Neuronal stem cell (in vitro differentiated cells): ENCODE results near the gene TSPAN9. TPM values are rescaled to one million over a fixed set of nuclear protein-coding genes. Genes with fewer than 3 reads are reported as not detected.

Experiments
- DNase-seq: peaks from one replicate; pipeline ENCODE4 v3.0.0-alpha.2; 2013; ENCODE audit warnings: low spot score
- H2AFZ ChIP-seq: one replicate; pipeline ENCODE4 v1.6.1; 2013; ENCODE audit warnings: mild to moderate bottlenecking, low read length, inconsistent platforms
- H2AK5ac ChIP-seq: 2 replicates; pipeline ENCODE4 v1.6.1; 2013; ENCODE audit warnings: low read depth, mild to moderate bottlenecking, inconsistent platforms, low read length, moderate library complexity, mixed read lengths
- H2BK120ac ChIP-seq: 2 replicates; pipeline ENCODE4 v1.6.1; 2013; ENCODE audit warnings: low read depth, mild to moderate bottlenecking, inconsistent platforms, low read length, moderate library complexity, mixed read lengths
- H2BK12ac ChIP-seq: one replicate; pipeline ENCODE4 v1.6.1; 2013; ENCODE audit warnings: low read length, inconsistent platforms
- H2BK15ac ChIP-seq: 2 replicates; pipeline ENCODE4 v1.6.1; 2013; ENCODE audit warnings: mild to moderate bottlenecking, low read length, inconsistent platforms, mixed read lengths
- H2BK5ac ChIP-seq: one replicate; pipeline ENCODE4 v1.6.1; 2013; ENCODE audit warnings: inconsistent platforms, mild to moderate bottlenecking, low read length, moderate library complexity
- H3K14ac ChIP-seq: one replicate; pipeline ENCODE4 v1.6.1; 2013; ENCODE audit warnings: low read length, inconsistent platforms
- H3K18ac ChIP-seq: 2 replicates; pipeline ENCODE4 v1.6.1; 2013; ENCODE audit warnings: low read length, inconsistent platforms
- H3K23ac ChIP-seq: 2 replicates; pipeline ENCODE4 v1.6.1; 2013; ENCODE audit warnings: low read depth, mild to moderate bottlenecking, mixed read lengths, low read length, inconsistent platforms; ENCODE audit not compliant: poor library complexity
- H3K27ac ChIP-seq: replicated peaks from 3 replicates; pipeline ENCODE4 v1.5.1; 2013; ENCODE audit warnings: low read length, inconsistent platforms
- H3K27me3 ChIP-seq, 3 experiments: 2 replicates each; pipeline ENCODE4 v1.6.1; 2013; ENCODE audit warnings: low read length in 3 of 3, mild to moderate bottlenecking in 2 of 3, inconsistent platforms in 1 of 3, low read depth in 1 of 3, mixed read lengths in 1 of 3, moderate library complexity in 1 of 3; ENCODE audit not compliant: control insufficient read depth in 3 of 3, insufficient read depth in 3 of 3
- H3K36me3 ChIP-seq, 2 donors: replicated peaks in 1 of 2; 2 replicates each; pipeline ENCODE4 v1.6.1; 2013; ENCODE audit warnings: low read length in 2 of 2; ENCODE audit not compliant: control insufficient read depth in 2 of 2, insufficient read depth in 2 of 2
- H3K4ac ChIP-seq: 2 replicates; pipeline ENCODE4 v1.6.1; 2013; ENCODE audit warnings: inconsistent platforms, mild to moderate bottlenecking, low read length, moderate library complexity
- H3K4me1 ChIP-seq, 2 donors: 1 replicate in 1 of 2; 2 replicates in 1 of 2; pipeline ENCODE4 v1.6.1; 2013; ENCODE audit warnings: low read length in 2 of 2, low read depth in 1 of 2; ENCODE audit not compliant: control insufficient read depth in 2 of 2, insufficient read depth in 1 of 2
- H3K4me2 ChIP-seq: one replicate; pipeline ENCODE4 v1.6.1; 2013; ENCODE audit warnings: mild to moderate bottlenecking, low read length, inconsistent platforms; ENCODE audit not compliant: insufficient read depth, poor library complexity, severe bottlenecking
- H3K4me3 ChIP-seq, 2 donors: 2 replicates each; pipeline ENCODE4 v1.5.1; 2013; ENCODE audit warnings: low read length in 2 of 2, mild to moderate bottlenecking in 2 of 2, inconsistent platforms in 1 of 2, moderate library complexity in 1 of 2
- H3K79me1 ChIP-seq: one replicate; pipeline ENCODE4 v1.6.1; 2013; ENCODE audit warnings: low read depth, mild to moderate bottlenecking, inconsistent platforms, low read length, moderate library complexity
- H3K9ac ChIP-seq: one replicate; pipeline ENCODE4 v1.6.1; 2013; ENCODE audit warnings: mild to moderate bottlenecking, low read depth, low read length, inconsistent platforms; ENCODE audit not compliant: poor library complexity
- H3K9me3 ChIP-seq, 2 donors: replicated peaks in 1 of 2; 2 replicates each; pipeline versions ENCODE3 to v1.6.1; 2013; ENCODE audit warnings: low read length in 2 of 2, mild to moderate bottlenecking in 2 of 2, inconsistent platforms in 1 of 2, low read depth in 1 of 2, mixed read lengths in 1 of 2, moderate library complexity in 1 of 2; ENCODE audit not compliant: control insufficient read depth in 2 of 2, insufficient read depth in 1 of 2
- H4K8ac ChIP-seq: one replicate; pipeline ENCODE4 v1.6.1; 2013; ENCODE audit warnings: low read depth, mild to moderate bottlenecking, inconsistent platforms, low read length, moderate library complexity
- H4K91ac ChIP-seq: one replicate; pipeline ENCODE4 v1.6.1; 2013; ENCODE audit warnings: low read length, low read depth, mild to moderate bottlenecking, inconsistent platforms; ENCODE audit not compliant: poor library complexity
- WGBS, 2 donors: extraction: QIAGEN DNeasy Blood & Tissue Kit; methylation state at CpG; one replicate each; pipeline ENCODE4 v1.1.7; 2013; ENCODE audit warnings: missing lambda C conversion rate in 2 of 2, mixed read lengths in 1 of 2; ENCODE audit not compliant: insufficient read length in 2 of 2, insufficient replicate concordance in 1 of 2; ENCODE audit errors: extremely low coverage in 2 of 2; 5-methylcytosine and 5-hydroxymethylcytosine counted together
- polyA plus RNA-seq, 2 experiments: library from polyadenylated mRNA; stranded (reverse); fragments of 200-250 nt; gene quantifications; one replicate each; pipeline ENCODE4 v1.2.3, GENCODE V29; 2013

The TSPAN9 gene
- 12.5 TPM for polyA plus RNA-seq (2013, experiment 1 of 2)
- 12.5 TPM for polyA plus RNA-seq (2013, experiment 2 of 2)

GRCh38 chr12:3076730-3077571, at the start of gene TSPAN9:
Gene TSPAN9 (plus strand): TSS chr12:3077379. CDS start chr12:3201194, 123,815 bp downstream.
- H2BK12ac ChIP-seq, result no peak within 1 kb of the TSS
- peak within 1 kb of the TSS; percentile 59 to 91 for H3K4me3 ChIP-seq
- peak within 1 kb of the TSS; percentile 70 for H2AK5ac ChIP-seq
- peak within 1 kb of the TSS; percentile 94 for H3K18ac ChIP-seq
- H2BK15ac ChIP-seq, result peak within 1 kb of the TSS; percentile 69
- no peak within 1 kb of the TSS for H3K27ac ChIP-seq
- H3K36me3 ChIP-seq, result no peaks in the 10 kb centered on the region
- H2BK5ac ChIP-seq, result peak within 1 kb of the TSS; percentile 87
- H2AFZ ChIP-seq, result peak within 1 kb of the TSS; percentile 98
- peak within 1 kb of the TSS; percentile 93 for H3K4me2 ChIP-seq
- H3K4ac ChIP-seq, result peak within 1 kb of the TSS; percentile 13
- peaks cover 2% of the 10 kb centered on the region for H3K79me1 ChIP-seq
- no peaks in the 10 kb centered on the region for H3K9me3 ChIP-seq
- H4K91ac ChIP-seq, result no peak within 1 kb of the TSS
- peak within 1 kb of the TSS; percentile 89 for H3K9ac ChIP-seq
- no peak within 1 kb of the TSS for H4K8ac ChIP-seq
- H3K14ac ChIP-seq, result peak within 1 kb of the TSS; percentile 96
- DNase-seq, result peak; percentile 71
- H2BK120ac ChIP-seq, result no peak within 1 kb of the TSS
- no CpG with 5 or more reads among the region's 95 CpGs for WGBS, 2 donors
- peaks cover 0 to 10% (median 4%) of the 10 kb centered on the region in 3 experiments for H3K27me3 ChIP-seq
- H3K4me1 ChIP-seq, result peaks cover 3 to 6% of the 10 kb centered on the region in 2 donors
- peak within 1 kb of the TSS; percentile 83 for H3K23ac ChIP-seq

GRCh38 chr12:3028108-3028507, 49.1 kb upstream of the TSPAN9 start:
- H3K4ac ChIP-seq, result no peak overlapping the region
- no peak for DNase-seq
- no peak overlapping the region for H2AFZ ChIP-seq
- no peak overlapping the region for H3K4me3 ChIP-seq
- H2AK5ac ChIP-seq, result no peak overlapping the region
- WGBS, 2 donors, result no CpG with 5 or more reads among the region's 7 CpGs
- H3K27me3 ChIP-seq, result no peaks in the 10 kb centered on the region
- H2BK12ac ChIP-seq, result no peak overlapping the region
- H3K9ac ChIP-seq, result no peak overlapping the region
- no peak overlapping the region for H3K4me2 ChIP-seq
- H2BK15ac ChIP-seq, result no peak overlapping the region
- no peak overlapping the region for H2BK120ac ChIP-seq
- no peak overlapping the region for H3K18ac ChIP-seq
- H3K23ac ChIP-seq, result no peak overlapping the region
- no peak overlapping the region for H3K14ac ChIP-seq
- H3K9me3 ChIP-seq, result no peaks in the 10 kb centered on the region
- no peak overlapping the region for H2BK5ac ChIP-seq
- H3K36me3 ChIP-seq, result peaks cover 2 to 71% of the 10 kb centered on the region in 2 donors
- no peak overlapping the region for H4K91ac ChIP-seq
- peaks cover under 1 to 5% of the 10 kb centered on the region in 2 donors for H3K4me1 ChIP-seq
- H4K8ac ChIP-seq, result no peak overlapping the region
- H3K27ac ChIP-seq, result no peak overlapping the region
- no peaks in the 10 kb centered on the region for H3K79me1 ChIP-seq

GRCh38 chr12:3030821-3031429, 46.3 kb upstream of the TSPAN9 start:
- Histone ChIP-seq H3K9ac (no peak overlapping the region), H3K4me1 (peaks cover 8 to 19% of the 10 kb centered on the region in 2 donors), H3K4ac (no peak overlapping the region), H3K79me1 (no peaks in the 10 kb centered on the region), H3K23ac (no peak overlapping the region), H2AFZ (no peak overlapping the region), H2AK5ac (no peak overlapping the region), H3K27me3 (no peaks in the 10 kb centered on the region), H3K36me3 (peaks cover 2 to 51% of the 10 kb centered on the region in 2 donors), H2BK120ac (no peak overlapping the region), H3K18ac (no peak overlapping the region), H3K14ac (no peak overlapping the region), H4K91ac (no peak overlapping the region), H3K9me3 (no peaks in the 10 kb centered on the region), H3K4me2 (no peak overlapping the region), H2BK15ac (no peak overlapping the region), H3K27ac (no peak overlapping the region), H3K4me3 (no peak overlapping the region), H4K8ac (no peak overlapping the region), H2BK5ac (peak overlapping the region; percentile 10), H2BK12ac (no peak overlapping the region)
- DNase-seq, result no peak
- no CpG with 5 or more reads among the region's 21 CpGs for WGBS, 2 donors

- Histone ChIP-seq H3K9me3 (no peaks in the 10 kb centered on the region), H3K9ac (no peak overlapping the region), H4K91ac (no peak overlapping the region), H2BK15ac (no peak overlapping the region), H2BK5ac (no peak overlapping the region), H3K4me3 (no peak overlapping the region), H2AK5ac (no peak overlapping the region), H3K27ac (no peak overlapping the region), H3K4ac (no peak overlapping the region), H3K14ac (no peak overlapping the region), H3K36me3 (peaks cover 4 to 40% of the 10 kb centered on the region in 2 donors), H2AFZ (no peak overlapping the region), H3K4me1 (peaks cover 15 to 25% of the 10 kb centered on the region in 2 donors), H3K18ac (peak overlapping the region; percentile 46), H2BK120ac (no peak overlapping the region), H3K27me3 (no peaks in the 10 kb centered on the region), H3K79me1 (no peaks in the 10 kb centered on the region), H3K4me2 (no peak overlapping the region), H4K8ac (no peak overlapping the region), H3K23ac (no peak overlapping the region), H2BK12ac (no peak overlapping the region)
- no CpG with 5 or more reads among the region's 12 CpGs for WGBS, 2 donors
- no peak for DNase-seq
These were observed 45.0 kb upstream of the TSPAN9 start for GRCh38 chr12:3032161-3032560.
